ENCODE measurements around the gene KANK4. TPM values are rescaled to one million over a fixed set of nuclear protein-coding genes. Genes with fewer than 3 reads are reported as not detected.

The KANK4 gene
- total RNA-seq, 1 experiment from 2014 or later = 1.7 TPM

DNA sequence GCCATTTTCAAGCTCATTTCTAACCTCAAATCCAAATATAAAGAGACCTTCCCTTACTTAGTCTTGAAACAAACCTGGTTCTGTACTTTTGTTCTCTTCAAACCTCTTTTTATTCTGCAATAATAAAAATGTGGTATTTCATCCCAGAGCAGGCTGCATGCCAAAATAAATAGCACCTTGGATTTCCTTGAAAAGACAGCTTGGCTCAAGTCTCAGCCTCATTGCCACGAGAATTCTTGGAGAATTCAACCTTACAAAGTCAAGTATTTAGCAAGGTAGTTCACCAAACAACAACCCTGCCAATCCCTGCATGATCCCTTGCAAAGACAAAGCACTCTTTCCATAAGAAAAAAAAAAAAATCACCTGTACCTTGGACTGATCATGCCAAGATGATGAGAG, 33.8 kb downstream of the KANK4 start:
- DNase-seq = no peak
- Histone ChIP-seq H3K4me2 (no peak overlapping the region), H3K4me1 (replicated peaks; ENCODE audit: insufficient read depth) (peaks cover 18% of the 10 kb centered on the region; the same call in 1 of the 2 replicates), H4K20me1 (ENCODE audit: insufficient read depth) (no peaks in the 10 kb centered on the region), H3K36me3 (ENCODE audit: low read depth) (no peaks in the 10 kb centered on the region), H3K27ac (no peak overlapping the region), H3K4me3 (no peak overlapping the region), H3K9me3 (ENCODE audit: insufficient read depth, low read depth) (no peaks in the 10 kb centered on the region), H3K27me3 (ENCODE audit: insufficient read depth, low read depth) (no peaks in the 10 kb centered on the region), H3F3A (ENCODE audit: insufficient read depth, low read depth) (0 out of 2 replicates have a peak, but pooled peaks cover 7% of the 10 kb centered on the region), H3K79me2 (ENCODE audit: low read depth) (no peaks in the 10 kb centered on the region), H2AFZ (no peak overlapping the region), H3K9me2 (ENCODE audit: insufficient read depth) (no peaks in the 10 kb centered on the region)
- ChIA-PET POLR2A (ENCODE audit: unreplicated experiment) (interaction anchor here (0.7 kb wide), 1 partner anchor 22 kb away, joined by 8 read pairs; no protein-coding TSS in a partner anchor), CTCF (no interaction called here)
- TF ChIP-seq, protein P1, sequence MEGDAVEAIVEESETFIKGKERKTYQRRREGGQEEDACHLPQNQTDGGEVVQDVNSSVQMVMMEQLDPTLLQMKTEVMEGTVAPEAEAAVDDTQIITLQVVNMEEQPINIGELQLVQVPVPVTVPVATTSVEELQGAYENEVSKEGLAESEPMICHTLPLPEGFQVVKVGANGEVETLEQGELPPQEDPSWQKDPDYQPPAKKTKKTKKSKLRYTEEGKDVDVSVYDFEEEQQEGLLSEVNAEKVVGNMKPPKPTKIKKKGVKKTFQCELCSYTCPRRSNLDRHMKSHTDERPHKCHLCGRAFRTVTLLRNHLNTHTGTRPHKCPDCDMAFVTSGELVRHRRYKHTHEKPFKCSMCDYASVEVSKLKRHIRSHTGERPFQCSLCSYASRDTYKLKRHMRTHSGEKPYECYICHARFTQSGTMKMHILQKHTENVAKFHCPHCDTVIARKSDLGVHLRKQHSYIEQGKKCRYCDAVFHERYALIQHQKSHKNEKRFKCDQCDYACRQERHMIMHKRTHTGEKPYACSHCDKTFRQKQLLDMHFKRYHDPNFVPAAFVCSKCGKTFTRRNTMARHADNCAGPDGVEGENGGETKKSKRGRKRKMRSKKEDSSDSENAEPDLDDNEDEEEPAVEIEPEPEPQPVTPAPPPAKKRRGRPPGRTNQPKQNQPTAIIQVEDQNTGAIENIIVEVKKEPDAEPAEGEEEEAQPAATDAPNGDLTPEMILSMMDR (conservative IDR thresholded peaks at IDR 0.05) = no peak
- TF ChIP-seq EZH2 (IDR thresholded peaks at IDR 0.05; ENCODE audit: low read depth) = no peak
- BruUV-seq (replicated peaks) = no TSS peak
- intact Hi-C loops (cut with micrococcal nuclease; ENCODE audit: unreplicated experiment) = loop anchor here (5.0 kb wide), 2 partner anchors 53 to 102 kb away; no protein-coding TSS in a partner anchor

DNA sequence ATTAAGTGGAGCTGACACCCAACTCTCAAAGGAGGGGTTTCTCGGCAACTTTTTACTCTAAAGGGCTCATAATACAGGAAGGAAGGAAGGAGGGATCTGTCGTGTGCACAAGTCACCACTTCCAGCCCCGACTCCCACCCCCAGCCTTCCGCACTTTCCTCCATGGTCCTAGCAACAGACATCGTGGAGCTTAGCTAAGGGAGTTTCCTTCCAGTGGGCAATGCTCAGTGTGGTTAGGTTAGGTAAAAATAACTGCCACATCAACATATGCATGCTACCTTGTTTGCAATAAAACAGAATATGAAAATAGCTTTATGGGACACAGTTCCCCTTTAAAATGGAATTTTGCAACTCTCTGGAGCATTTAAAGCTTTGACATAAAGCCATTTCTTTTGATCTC, 35.2 kb downstream of the KANK4 start:
- H4K20me1 ChIP-seq (ENCODE audit: insufficient read depth) = no peaks in the 10 kb centered on the region
- ChIA-PET CTCF (no interaction called here), POLR2A (ENCODE audit: unreplicated experiment) (no interaction called here)
- no peak overlapping the region for H2AFZ ChIP-seq
- 0 out of 2 replicates have a peak, but pooled peaks cover 7% of the 10 kb centered on the region for H3F3A ChIP-seq (ENCODE audit: insufficient read depth, low read depth)
- DNase-seq = no peak
- H3K9me3 ChIP-seq (ENCODE audit: insufficient read depth, low read depth) = no peaks in the 10 kb centered on the region
- TF ChIP-seq, protein P1 (conservative IDR thresholded peaks at IDR 0.05) = no peak
- no peak for TF ChIP-seq EZH2 (IDR thresholded peaks at IDR 0.05; ENCODE audit: low read depth)
- H3K79me2 ChIP-seq (ENCODE audit: low read depth) = no peaks in the 10 kb centered on the region
- H3K27me3 ChIP-seq (ENCODE audit: insufficient read depth, low read depth) = no peaks in the 10 kb centered on the region
- BruUV-seq (replicated peaks) = no TSS peak
- peaks cover 21% of the 10 kb centered on the region; the same call in 1 of the 2 replicates for H3K4me1 ChIP-seq (replicated peaks; ENCODE audit: insufficient read depth)
- no peaks in the 10 kb centered on the region for H3K36me3 ChIP-seq (ENCODE audit: low read depth)
- H3K27ac ChIP-seq = no peak overlapping the region
- no peaks in the 10 kb centered on the region for H3K9me2 ChIP-seq (ENCODE audit: insufficient read depth)
- no peak overlapping the region for H3K4me3 ChIP-seq
- H3K4me2 ChIP-seq = no peak overlapping the region
- intact Hi-C loops (cut with micrococcal nuclease; ENCODE audit: unreplicated experiment) = no loop called here

DNA sequence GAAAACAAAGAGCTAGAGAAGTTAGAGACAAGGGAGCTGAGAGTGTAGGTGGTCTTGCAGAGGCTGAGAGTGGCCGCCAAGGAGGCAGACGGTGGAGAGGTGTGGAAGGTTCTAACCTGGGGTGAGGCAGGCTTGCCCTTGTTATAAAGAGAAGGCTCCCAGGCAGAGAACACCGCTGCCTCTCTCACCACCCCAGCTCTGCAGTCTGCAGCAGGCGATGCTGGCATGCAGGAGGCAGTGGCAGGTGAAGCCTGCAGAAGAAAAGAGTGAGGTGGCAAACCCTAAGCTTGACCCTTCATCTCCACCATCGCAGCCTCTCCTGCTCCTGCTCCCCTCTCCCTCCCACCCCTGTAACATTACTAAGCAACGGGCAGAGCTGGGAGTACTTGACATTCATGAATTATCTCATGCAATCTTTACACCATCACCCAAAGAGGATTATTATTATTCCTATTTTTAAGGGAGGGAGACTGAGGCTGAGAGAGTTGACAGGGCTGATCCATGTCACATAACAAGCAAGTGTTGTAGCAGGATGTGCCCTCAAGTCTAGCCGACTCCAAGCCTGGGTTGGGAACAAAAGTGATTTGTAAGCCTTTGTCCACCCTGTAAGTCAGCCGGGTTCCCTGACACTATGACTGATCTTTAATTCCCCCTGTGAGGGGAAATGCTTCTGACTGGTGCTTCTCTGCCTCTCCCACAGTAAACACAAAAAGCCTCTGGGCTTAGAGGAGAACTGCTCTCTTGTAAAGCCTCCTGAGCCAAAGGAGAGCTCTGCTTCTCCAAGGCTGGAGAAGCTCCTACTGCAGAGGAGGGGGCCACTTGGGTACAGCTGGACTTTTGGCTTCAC, 36.1 kb downstream of the KANK4 start:
- TF ChIP-seq EZH2 (IDR thresholded peaks at IDR 0.05; ENCODE audit: low read depth) = no peak
- TF ChIP-seq, protein P1 (conservative IDR thresholded peaks at IDR 0.05) = no peak
- Histone ChIP-seq H4K20me1 (ENCODE audit: insufficient read depth) (no peaks in the 10 kb centered on the region), H3K79me2 (ENCODE audit: low read depth) (no peaks in the 10 kb centered on the region), H3K27me3 (ENCODE audit: insufficient read depth, low read depth) (no peaks in the 10 kb centered on the region), H3K4me1 (replicated peaks; ENCODE audit: insufficient read depth) (peaks cover 21% of the 10 kb centered on the region; the same call in 1 of the 2 replicates), H3K4me3 (no peak overlapping the region), H3F3A (ENCODE audit: insufficient read depth, low read depth) (0 out of 2 replicates have a peak, but pooled peaks cover 7% of the 10 kb centered on the region), H2AFZ (no peak overlapping the region), H3K9me3 (ENCODE audit: insufficient read depth, low read depth) (no peaks in the 10 kb centered on the region), H3K9me2 (ENCODE audit: insufficient read depth) (no peaks in the 10 kb centered on the region), H3K27ac (no peak overlapping the region), H3K4me2 (no peak overlapping the region), H3K36me3 (ENCODE audit: low read depth) (no peaks in the 10 kb centered on the region)
- no peak for DNase-seq
- CTCF ChIA-PET = no interaction called here
- POLR2A ChIA-PET (ENCODE audit: unreplicated experiment) = no interaction called here
- no TSS peak for BruUV-seq (replicated peaks)
- intact Hi-C loops (cut with micrococcal nuclease; ENCODE audit: unreplicated experiment) = no loop called here
